GM13976 (cell line): ENCODE measurements around the gene KIAA0753.
A peak's percentile ranks its signal among the peaks of the same experiment; 100 is the strongest.

Experiments
- DNase-seq: peaks from one replicate; pipeline ENCODE4 v3.0.0; 2012; ENCODE audit warnings: low spot score
- CTCF ChIP-seq: IDR thresholded peaks from 2 replicates; pipeline ENCODE4 v1.5.1; 2012; ENCODE audit warnings: borderline replicate concordance, mild to moderate bottlenecking; ENCODE audit not compliant: insufficient read depth; ENCODE audit errors: extremely low read depth, missing control alignments, control extremely low read depth
- in situ Hi-C: fragments of 300-500 bp; cut with MboI; formaldehyde crosslinking; loops from one replicate; pipeline ENCODE4 v1.12.0; 2022; ENCODE audit warnings: low sequenced_read_pairs, mixed read lengths, inconsistent platforms; ENCODE audit not compliant: unreplicated experiment

Gene KIAA0753

DNA sequence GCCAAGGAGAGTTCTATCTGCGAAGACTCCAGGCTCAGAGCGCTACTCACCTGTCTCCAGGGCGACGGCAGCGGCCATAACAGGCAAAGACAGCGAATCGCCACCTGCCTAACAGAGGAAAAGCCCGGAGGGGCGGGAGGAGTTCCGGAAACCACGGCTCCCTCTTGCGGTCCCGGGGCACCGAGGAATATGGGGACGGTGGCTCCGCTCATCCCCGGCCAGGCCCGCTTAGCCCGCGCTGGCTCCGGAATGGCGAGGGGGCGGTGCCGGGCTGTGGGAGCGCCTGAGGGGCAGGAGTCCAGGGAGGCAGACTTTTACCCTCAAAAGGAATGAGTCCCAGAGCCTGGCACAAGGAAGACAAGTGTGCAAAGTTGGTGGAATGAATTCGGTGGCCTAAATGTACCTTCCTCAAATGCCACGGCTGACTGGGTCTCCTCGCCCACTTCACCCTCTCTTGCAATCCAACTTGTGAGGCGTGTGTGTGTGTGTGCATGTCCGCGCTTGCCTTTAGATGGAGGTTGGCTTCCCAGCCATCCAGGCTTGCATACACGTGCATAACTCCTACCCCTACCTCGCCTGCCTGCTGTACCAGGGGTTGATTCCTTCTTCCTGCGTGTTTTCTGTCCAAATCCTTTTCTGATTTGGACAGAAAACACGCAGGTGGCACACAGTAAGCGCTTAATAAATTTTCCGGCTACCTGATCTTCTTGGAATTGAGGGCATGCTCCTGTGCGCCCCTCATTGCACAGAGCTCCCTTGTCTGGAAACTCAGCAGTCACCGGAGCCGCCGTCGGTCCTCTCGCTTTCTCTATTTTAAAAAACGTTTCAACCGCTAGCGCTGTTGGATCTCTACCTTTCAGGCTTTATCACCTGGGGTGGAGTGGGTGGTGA is 14.6 kb upstream of the KIAA0753 start:
- TF ChIP-seq CTCF: no peak
- no peak for DNase-seq
- in situ Hi-C loops: loop anchor here (25.0 kb wide), 1 partner anchor 357 kb away; the partner anchor contains the start of genes BCL6B and RNASEK

DNA sequence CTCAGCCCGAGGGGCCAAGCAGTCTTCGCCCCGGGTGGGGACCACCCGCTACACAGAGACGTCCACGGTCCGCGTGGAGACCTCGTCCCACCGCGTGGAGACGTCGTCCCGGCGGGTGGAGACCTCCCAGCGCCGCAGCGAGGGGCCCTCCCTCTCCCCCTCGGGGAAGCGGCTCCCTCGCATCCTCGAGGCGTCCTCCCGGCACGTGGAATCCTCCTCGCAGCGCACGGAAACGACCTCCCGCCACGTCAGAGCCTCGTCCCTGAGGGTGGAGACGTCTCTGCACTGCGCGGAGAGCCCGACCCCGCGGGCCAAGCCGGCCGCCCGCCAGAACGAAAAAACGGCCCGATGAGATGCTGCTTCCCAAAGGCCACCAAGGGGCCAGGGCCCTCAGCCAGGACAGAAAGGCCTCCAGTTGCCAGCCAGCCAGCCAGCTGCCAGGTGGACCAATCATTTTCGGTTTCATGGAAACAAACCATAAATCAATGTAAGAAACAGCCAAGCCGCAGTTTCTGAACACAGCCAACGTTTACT is 11.5 kb upstream of the KIAA0753 start:
- in situ Hi-C loops: loop anchor here (25.0 kb wide), 1 partner anchor 360 kb away; the partner anchor contains the start of genes BCL6B and RNASEK
- DNase-seq: no peak
- no peak for TF ChIP-seq CTCF

DNA sequence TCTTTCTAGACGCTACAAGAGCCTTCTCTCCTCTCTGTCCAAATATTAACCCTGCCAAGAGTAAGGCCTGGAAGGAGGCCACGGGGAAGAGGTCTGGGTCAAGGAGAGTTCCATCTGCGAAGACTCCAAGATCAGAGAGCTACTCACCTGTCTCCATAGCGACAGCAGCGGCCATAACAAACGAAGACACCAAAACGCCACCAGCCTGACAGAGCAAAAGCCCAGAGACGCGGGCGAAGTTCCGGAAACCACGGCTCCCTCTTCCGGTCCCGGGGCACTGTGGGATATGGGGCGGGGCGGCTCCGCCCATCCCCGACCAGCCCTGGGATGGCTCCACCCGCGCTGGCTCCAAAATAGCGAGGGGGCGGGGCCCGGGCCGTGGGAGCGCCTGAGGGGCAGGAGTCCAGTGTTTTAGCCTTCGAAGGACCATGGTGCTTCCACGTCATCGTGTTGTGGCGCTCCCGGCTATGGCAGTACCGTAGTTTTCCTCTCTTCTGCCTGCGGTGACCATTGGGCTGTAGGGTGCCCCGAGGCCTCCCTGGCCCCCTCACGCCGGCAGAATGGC is 10.9 kb upstream of the KIAA0753 start, which contains the start of the genes C17orf100 and MED31:
Gene C17orf100 (plus strand): TSS at position 409 of the 565 bp plus-strand sequence. CDS start 152 bp downstream, at position 561.
Gene MED31 (minus strand): TSS at position 252 of the 565 bp plus-strand sequence. CDS start 77 bp downstream, at position 175.
- peak; percentile 97 for DNase-seq
- in situ Hi-C loops: loop anchor here (25.0 kb wide), 1 partner anchor 361 kb away; the partner anchor contains the start of genes BCL6B and RNASEK
- no peak for TF ChIP-seq CTCF

- no peak for DNase-seq
- TF ChIP-seq CTCF: peak; percentile 27
- in situ Hi-C loops: no loop called here
Measured at GRCh38 chr17:6648181-6648580, 7.7 kb upstream of the KIAA0753 start.

GRCh38 chr17:6643451-6644125 is 3.1 kb upstream of the KIAA0753 start:
- TF ChIP-seq CTCF: no peak
- in situ Hi-C loops: no loop called here
- DNase-seq: no peak

- no peak for DNase-seq
- in situ Hi-C loops: no loop called here
- TF ChIP-seq CTCF: no peak
Measured at GRCh38 chr17:6642592-6642991, 2.1 kb upstream of the KIAA0753 start.
